Endothelial cell of hepatic sinusoid (primary cell): ENCODE results near the gene SOCS2.

ENCODE experiments used
- in situ Hi-C: cut with HindIII; loops from 2 replicates; pipeline ENCODE4 v1.10.0; 2017; ENCODE audit warnings: low sequenced_read_pairs

SOCS2 gene

GRCh38 chr12:93591137-93591868 lies 18.8 kb downstream of the SOCS2 start:
- in situ Hi-C loops = no loop called here

- in situ Hi-C loops = no loop called here
Observed at GRCh38 chr12:93592641-93593406, 20.3 kb downstream of the SOCS2 start.

- in situ Hi-C loops = no loop called here
Observed at GRCh38 chr12:93593843-93594242, 21.4 kb downstream of the SOCS2 start.

GRCh38 chr12:93594766-93595311 lies 22.4 kb downstream of the SOCS2 start:
- in situ Hi-C loops = no loop called here

GRCh38 chr12:93595351-93595750 lies 22.9 kb downstream of the SOCS2 start:
- in situ Hi-C loops = no loop called here

- in situ Hi-C loops = no loop called here
Observed at GRCh38 chr12:93597608-93598007, 25.1 kb downstream of the SOCS2 start.

GRCh38 chr12:93599192-93599591 lies 26.7 kb downstream of the SOCS2 start:
- in situ Hi-C loops = no loop called here

GRCh38 chr12:93601591-93601990 lies 29.1 kb downstream of the SOCS2 start:
- in situ Hi-C loops = no loop called here

GRCh38 chr12:93602897-93603668 lies 30.6 kb downstream of the SOCS2 start:
- in situ Hi-C loops = no loop called here

GRCh38 chr12:93603762-93604161 lies 31.3 kb downstream of the SOCS2 start:
- in situ Hi-C loops = no loop called here

GRCh38 chr12:93608313-93608712 lies 35.8 kb downstream of the SOCS2 start:
- in situ Hi-C loops = no loop called here

- in situ Hi-C loops = no loop called here
Observed at GRCh38 chr12:93609281-93610192, 37.1 kb downstream of the SOCS2 start.

GRCh38 chr12:93612776-93613175 lies 40.3 kb downstream of the SOCS2 start:
- in situ Hi-C loops = no loop called here

- in situ Hi-C loops = no loop called here
Observed at GRCh38 chr12:93614917-93615596, 42.6 kb downstream of the SOCS2 start.

GRCh38 chr12:93616584-93617101 lies 44.2 kb downstream of the SOCS2 start:
- in situ Hi-C loops = no loop called here

GRCh38 chr12:93618891-93619410 lies 46.5 kb downstream of the SOCS2 start:
- in situ Hi-C loops = no loop called here

GRCh38 chr12:93621986-93622385 lies 49.5 kb downstream of the SOCS2 start:
- in situ Hi-C loops = no loop called here

GRCh38 chr12:93622485-93622884 lies 50.0 kb downstream of the SOCS2 start:
- in situ Hi-C loops = no loop called here

- in situ Hi-C loops = no loop called here
Observed at GRCh38 chr12:93624595-93625294, 52.3 kb downstream of the SOCS2 start.
